Measurements from ENCODE around the gene MED31.

DNA sequence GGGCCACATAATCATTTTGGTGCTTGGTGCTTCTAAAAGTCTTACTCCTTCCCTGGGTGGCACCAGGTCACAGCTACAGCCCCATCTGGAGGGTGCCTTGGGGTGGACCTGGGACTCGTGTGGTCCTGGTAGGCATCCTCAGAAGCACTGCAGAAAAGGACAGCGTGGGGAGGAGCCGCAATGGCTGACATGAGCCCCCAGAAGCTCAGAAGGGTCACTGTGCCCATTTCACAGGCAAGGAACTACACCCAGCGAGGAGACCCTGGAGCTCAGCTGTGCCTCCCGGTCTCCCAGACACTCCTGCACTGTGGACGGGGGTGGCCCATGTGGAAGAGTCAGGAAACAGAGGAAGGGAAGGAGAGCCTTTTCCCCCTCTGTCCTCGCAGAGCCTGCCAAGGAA, 26.5 kb upstream of the MED31 start:
- TF ChIP-seq, protein P1, sequence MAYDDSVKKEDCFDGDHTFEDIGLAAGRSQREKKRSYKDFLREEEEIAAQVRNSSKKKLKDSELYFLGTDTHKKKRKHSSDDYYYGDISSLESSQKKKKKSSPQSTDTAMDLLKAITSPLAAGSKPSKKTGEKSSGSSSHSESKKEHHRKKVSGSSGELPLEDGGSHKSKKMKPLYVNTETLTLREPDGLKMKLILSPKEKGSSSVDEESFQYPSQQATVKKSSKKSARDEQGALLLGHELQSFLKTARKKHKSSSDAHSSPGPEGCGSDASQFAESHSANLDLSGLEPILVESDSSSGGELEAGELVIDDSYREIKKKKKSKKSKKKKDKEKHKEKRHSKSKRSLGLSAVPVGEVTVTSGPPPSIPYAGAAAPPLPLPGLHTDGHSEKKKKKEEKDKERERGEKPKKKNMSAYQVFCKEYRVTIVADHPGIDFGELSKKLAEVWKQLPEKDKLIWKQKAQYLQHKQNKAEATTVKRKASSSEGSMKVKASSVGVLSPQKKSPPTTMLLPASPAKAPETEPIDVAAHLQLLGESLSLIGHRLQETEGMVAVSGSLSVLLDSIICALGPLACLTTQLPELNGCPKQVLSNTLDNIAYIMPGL (CRISPR knock-in tag; IDR thresholded peaks at IDR 0.05): no peak
- TF ChIP-seq, protein P2, sequence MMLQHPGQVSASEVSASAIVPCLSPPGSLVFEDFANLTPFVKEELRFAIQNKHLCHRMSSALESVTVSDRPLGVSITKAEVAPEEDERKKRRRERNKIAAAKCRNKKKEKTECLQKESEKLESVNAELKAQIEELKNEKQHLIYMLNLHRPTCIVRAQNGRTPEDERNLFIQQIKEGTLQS (CRISPR knock-in tag; conservative IDR thresholded peaks at IDR 0.05): no peak
- no peak for TF ChIP-seq NR2C2 (CRISPR knock-in tag; IDR thresholded peaks at IDR 0.05)
- no peak for TF ChIP-seq GABPB1 (CRISPR knock-in tag; IDR thresholded peaks at IDR 0.05)
